HepG2 (cell line): ENCODE data around the gene SUPT6H. TPM values are rescaled to one million over a fixed set of nuclear protein-coding genes. Genes with fewer than 3 reads are reported as not detected.
A peak's percentile ranks its signal among the peaks of the same experiment; 100 is the strongest.

Experiments
- ASH2L ChIP-seq: fragments of 300-600, 200-600 bp; sonication (generic); IDR thresholded peaks from 2 replicates; pipeline ENCODE4 v1.7.0; 2017; ENCODE audit warnings: low read depth, mild to moderate bottlenecking, moderate library complexity, mixed read lengths, low read length; ENCODE audit not compliant: insufficient read length
- HDAC6 ChIP-seq: fragments of 200-600 bp; sonication (generic); IDR thresholded peaks from 2 replicates; pipeline ENCODE4 v1.7.0; 2017; ENCODE audit warnings: mild to moderate bottlenecking, antibody characterized with exemption, low read length, low read depth
- MYPOP ChIP-seq: sonication (generic); formaldehyde crosslinking; IDR thresholded peaks from 2 replicates; pipeline ENCODE4 v1.8.1; 2023; ENCODE audit warnings: mild to moderate bottlenecking, moderate library complexity, missing genetic modification reagents
- NBN ChIP-seq: fragments of 450-650 bp; conservative IDR thresholded peaks from 2 replicates; pipeline ENCODE4 v1.6.1; 2017
- POLR2A ChIP-seq, 2 experiments: IDR thresholded peaks; 2 replicates each; pipeline ENCODE4 v1.6.1; 2011; ENCODE audit warnings: low read depth in 2 of 2, low read length in 2 of 2, mild to moderate bottlenecking in 1 of 2, moderate library complexity in 1 of 2; ENCODE audit not compliant: insufficient read depth in 1 of 2
- RAD21 ChIP-seq: fragments of 450-650 bp; formaldehyde crosslinking; IDR thresholded peaks from 2 replicates; pipeline ENCODE4 v1.5.0; 2020; ENCODE audit warnings: mild to moderate bottlenecking
- RELA ChIP-seq: sonication (generic); formaldehyde crosslinking; IDR thresholded peaks from 2 replicates; pipeline ENCODE4 v1.4.0; 2020; ENCODE audit warnings: missing genetic modification reagents
- SATB2 ChIP-seq: sonication (generic); formaldehyde crosslinking; IDR thresholded peaks from 2 replicates; pipeline ENCODE4 v1.5.0; 2020; ENCODE audit warnings: missing genetic modification reagents
- SETDB1 ChIP-seq: sonication (generic); formaldehyde crosslinking; IDR thresholded peaks from 2 replicates; pipeline ENCODE4 v1.5.1; 2020; ENCODE audit warnings: missing genetic modification reagents, mild to moderate bottlenecking, borderline replicate concordance
- YY1 ChIP-seq: IDR thresholded peaks from 2 replicates; pipeline ENCODE4 v1.6.1; 2011; ENCODE audit warnings: low read length, low read depth, moderate library complexity, mild to moderate bottlenecking; ENCODE audit not compliant: insufficient read depth, insufficient replicate concordance
- ZNF143 ChIP-seq: sonication (generic); formaldehyde crosslinking; IDR thresholded peaks from 2 replicates; pipeline ENCODE4 v1.4.0; 2020; ENCODE audit warnings: missing genetic modification reagents
- ZNF335 ChIP-seq: sonication (generic); formaldehyde crosslinking; IDR thresholded peaks from 2 replicates; pipeline ENCODE4 v1.4.0; 2020; ENCODE audit warnings: missing genetic modification reagents
- ZNF34 ChIP-seq: sonication (generic); formaldehyde crosslinking; IDR thresholded peaks from 2 replicates; pipeline ENCODE4 v1.4.0; 2020; ENCODE audit warnings: mild to moderate bottlenecking, missing genetic modification reagents, borderline replicate concordance
- ZNF343 ChIP-seq: sonication (generic); formaldehyde crosslinking; IDR thresholded peaks from 2 replicates; pipeline ENCODE4 v1.4.0; 2020; ENCODE audit warnings: mild to moderate bottlenecking, missing genetic modification reagents
- ZNF7 ChIP-seq: IDR thresholded peaks from 2 replicates; pipeline ENCODE4 v1.6.1; 2016; ENCODE audit warnings: missing biosample characterization, missing genetic modification reagents
- ZNF724P ChIP-seq: sonication (generic); formaldehyde crosslinking; IDR thresholded peaks from 2 replicates; pipeline ENCODE4 v1.8.0; 2022; ENCODE audit warnings: missing genetic modification reagents, borderline replicate concordance
- ZNF775 ChIP-seq: sonication (generic); formaldehyde crosslinking; IDR thresholded peaks from 2 replicates; pipeline ENCODE4 v1.4.0; 2020; ENCODE audit warnings: missing genetic modification reagents, mild to moderate bottlenecking, moderate library complexity, borderline replicate concordance
- ZSCAN30 ChIP-seq: sonication (generic); formaldehyde crosslinking; IDR thresholded peaks from 2 replicates; pipeline ENCODE4 v1.5.0; 2020; ENCODE audit warnings: mild to moderate bottlenecking, missing genetic modification reagents
- ZSCAN31 ChIP-seq: sonication (generic); formaldehyde crosslinking; IDR thresholded peaks from 2 replicates; pipeline ENCODE4 v1.5.0; 2020; ENCODE audit warnings: low read depth, mild to moderate bottlenecking, missing genetic modification reagents
- polyA plus RNA-seq, 8 experiments: library from polyadenylated mRNA; depleted of rRNA in 3 of 8; stranded (reverse) in 7 of 8; unstranded in 1 of 8; fragments of >200 nt; fragmentation: Illumina TruSeq in 4 of 8; extraction: Trizol in 4 of 8; gene quantifications; 2 replicates each; pipeline versions ENCODE4 v1.2.1 to v1.2.3, GENCODE V29; 2011 to 2016; ENCODE audit warnings: low read depth in 4 of 8, missing spikeins in 1 of 8, mixed read lengths in 1 of 8; ENCODE audit not compliant: insufficient read depth in 1 of 8
- total RNA-seq, 5 experiments: library from RNA; depleted of rRNA; stranded (reverse); fragments of >200 nt; fragmentation: Illumina TruSeq; extraction: Trizol; gene quantifications; 2 replicates each; pipeline ENCODE4 v1.2.3, GENCODE V29; 2016; ENCODE audit warnings: low read depth in 1 of 5
- TF ChIP-seq, protein P1 (sequence below): sonication (generic); formaldehyde crosslinking; IDR thresholded peaks from 2 replicates; pipeline ENCODE4 v1.4.0; 2020; ENCODE audit warnings: missing genetic modification reagents
- TF ChIP-seq, protein P2 (sequence below): sonication (generic); formaldehyde crosslinking; IDR thresholded peaks from 2 replicates; pipeline ENCODE4 v1.5.0; 2020; ENCODE audit warnings: mild to moderate bottlenecking, missing genetic modification reagents

The SUPT6H gene
- total and polyA plus RNA-seq, 2 of the 13 experiments (the other 11 are each of a cell fraction or from before 2014, with no cell fraction given): 32.7 to 39.9 TPM

- TF ChIP-seq, protein P1, sequence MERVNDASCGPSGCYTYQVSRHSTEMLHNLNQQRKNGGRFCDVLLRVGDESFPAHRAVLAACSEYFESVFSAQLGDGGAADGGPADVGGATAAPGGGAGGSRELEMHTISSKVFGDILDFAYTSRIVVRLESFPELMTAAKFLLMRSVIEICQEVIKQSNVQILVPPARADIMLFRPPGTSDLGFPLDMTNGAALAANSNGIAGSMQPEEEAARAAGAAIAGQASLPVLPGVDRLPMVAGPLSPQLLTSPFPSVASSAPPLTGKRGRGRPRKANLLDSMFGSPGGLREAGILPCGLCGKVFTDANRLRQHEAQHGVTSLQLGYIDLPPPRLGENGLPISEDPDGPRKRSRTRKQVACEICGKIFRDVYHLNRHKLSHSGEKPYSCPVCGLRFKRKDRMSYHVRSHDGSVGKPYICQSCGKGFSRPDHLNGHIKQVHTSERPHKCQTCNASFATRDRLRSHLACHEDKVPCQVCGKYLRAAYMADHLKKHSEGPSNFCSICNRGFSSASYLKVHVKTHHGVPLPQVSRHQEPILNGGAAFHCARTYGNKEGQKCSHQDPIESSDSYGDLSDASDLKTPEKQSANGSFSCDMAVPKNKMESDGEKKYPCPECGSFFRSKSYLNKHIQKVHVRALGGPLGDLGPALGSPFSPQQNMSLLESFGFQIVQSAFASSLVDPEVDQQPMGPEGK (CRISPR knock-in tag): peak; percentile 76
- TF ChIP-seq NBN (no peak), ZSCAN31 (peak; percentile 58; the same call in 1 of the 2 replicates), ZNF7 (no peak), ZSCAN30 (CRISPR knock-in tag) (no peak), HDAC6 (no peak), SETDB1 (CRISPR knock-in tag) (no peak), ZNF143 (CRISPR knock-in tag) (peak; percentile 23; the same call in 1 of the 2 replicates), YY1 (peak; percentile 83), ZNF724P (CRISPR knock-in tag) (peak; percentile 28; the same call in 1 of the 2 replicates), ASH2L (peak; percentile 97), POLR2A (IDR thresholded peaks at IDR 0.05; ENCODE audit: insufficient read depth in 1 of 2, low read depth in 2 of 2, low read length in 2 of 2) (peak; percentile 73 to 81), RELA (no peak), ZNF34 (0 out of 2 replicates have a peak, but pooled peaks have one; percentile 49), ZNF775 (peak; percentile 96), SATB2 (no peak), MYPOP (CRISPR knock-in tag) (peak; percentile 55; the same call in 1 of the 2 replicates), ZNF335 (CRISPR knock-in tag) (peak; percentile 44; the same call in 1 of the 2 replicates), RAD21 (CRISPR knock-in tag) (no peak), ZNF343 (CRISPR knock-in tag) (peak; percentile 75; the same call in 1 of the 2 replicates)
- TF ChIP-seq, protein P2, sequence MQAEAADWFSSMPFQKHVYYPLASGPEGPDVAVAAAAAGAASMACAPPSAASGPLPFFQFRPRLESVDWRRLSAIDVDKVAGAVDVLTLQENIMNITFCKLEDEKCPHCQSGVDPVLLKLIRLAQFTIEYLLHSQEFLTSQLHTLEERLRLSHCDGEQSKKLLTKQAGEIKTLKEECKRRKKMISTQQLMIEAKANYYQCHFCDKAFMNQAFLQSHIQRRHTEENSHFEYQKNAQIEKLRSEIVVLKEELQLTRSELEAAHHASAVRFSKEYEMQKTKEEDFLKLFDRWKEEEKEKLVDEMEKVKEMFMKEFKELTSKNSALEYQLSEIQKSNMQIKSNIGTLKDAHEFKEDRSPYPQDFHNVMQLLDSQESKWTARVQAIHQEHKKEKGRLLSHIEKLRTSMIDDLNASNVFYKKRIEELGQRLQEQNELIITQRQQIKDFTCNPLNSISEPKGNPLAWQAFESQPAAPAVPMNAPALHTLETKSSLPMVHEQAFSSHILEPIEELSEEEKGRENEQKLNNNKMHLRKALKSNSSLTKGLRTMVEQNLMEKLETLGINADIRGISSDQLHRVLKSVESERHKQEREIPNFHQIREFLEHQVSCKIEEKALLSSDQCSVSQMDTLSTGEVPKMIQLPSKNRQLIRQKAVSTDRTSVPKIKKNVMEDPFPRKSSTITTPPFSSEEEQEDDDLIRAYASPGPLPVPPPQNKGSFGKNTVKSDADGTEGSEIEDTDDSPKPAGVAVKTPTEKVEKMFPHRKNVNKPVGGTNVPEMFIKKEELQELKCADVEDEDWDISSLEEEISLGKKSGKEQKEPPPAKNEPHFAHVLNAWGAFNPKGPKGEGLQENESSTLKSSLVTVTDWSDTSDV (CRISPR knock-in tag): peak; percentile 71; the same call in 1 of the 2 replicates
Observed at GRCh38 chr17:28661635-28662526, at the start of gene SUPT6H, which contains the start of gene SDF2 (continued).
